ENCODE data around the gene IFT52.

Gene IFT52, protein sequence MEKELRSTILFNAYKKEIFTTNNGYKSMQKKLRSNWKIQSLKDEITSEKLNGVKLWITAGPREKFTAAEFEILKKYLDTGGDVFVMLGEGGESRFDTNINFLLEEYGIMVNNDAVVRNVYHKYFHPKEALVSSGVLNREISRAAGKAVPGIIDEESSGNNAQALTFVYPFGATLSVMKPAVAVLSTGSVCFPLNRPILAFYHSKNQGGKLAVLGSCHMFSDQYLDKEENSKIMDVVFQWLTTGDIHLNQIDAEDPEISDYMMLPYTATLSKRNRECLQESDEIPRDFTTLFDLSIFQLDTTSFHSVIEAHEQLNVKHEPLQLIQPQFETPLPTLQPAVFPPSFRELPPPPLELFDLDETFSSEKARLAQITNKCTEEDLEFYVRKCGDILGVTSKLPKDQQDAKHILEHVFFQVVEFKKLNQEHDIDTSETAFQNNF

GRCh38 chr20:43590392-43591303 is at the start of gene IFT52:
Gene IFT52 (plus strand): TSS chr20:43590937. CDS start chr20:43594699, 3,762 bp downstream.
- DNase-seq = peak; percentile 44 to 95 (median 89)

DNA sequence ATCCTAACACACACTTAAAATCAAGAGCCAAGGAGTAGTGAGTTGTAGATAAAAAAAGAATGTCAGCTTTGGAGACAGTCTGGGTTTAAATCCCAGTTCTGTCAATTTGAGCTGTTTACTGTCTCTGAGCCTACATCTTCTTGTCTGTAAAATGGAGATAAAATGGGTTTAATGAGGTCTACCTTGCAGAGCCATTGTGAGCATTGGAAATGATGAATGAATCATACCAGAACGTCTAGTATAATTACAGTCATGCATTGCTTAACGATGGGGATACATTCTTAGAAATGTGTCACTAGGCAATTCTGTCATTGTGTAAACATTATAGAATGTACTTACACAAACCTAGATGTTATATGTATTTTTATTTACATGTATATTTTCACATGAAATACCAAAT is 49.5 kb upstream of the IFT52 start:
- no peak for DNase-seq

- no peak for DNase-seq
Measured at GRCh38 chr20:43542161-43542560, 48.6 kb upstream of the IFT52 start.

- DNase-seq = no peak
Measured at GRCh38 chr20:43542674-43543073, 48.1 kb upstream of the IFT52 start.

DNA sequence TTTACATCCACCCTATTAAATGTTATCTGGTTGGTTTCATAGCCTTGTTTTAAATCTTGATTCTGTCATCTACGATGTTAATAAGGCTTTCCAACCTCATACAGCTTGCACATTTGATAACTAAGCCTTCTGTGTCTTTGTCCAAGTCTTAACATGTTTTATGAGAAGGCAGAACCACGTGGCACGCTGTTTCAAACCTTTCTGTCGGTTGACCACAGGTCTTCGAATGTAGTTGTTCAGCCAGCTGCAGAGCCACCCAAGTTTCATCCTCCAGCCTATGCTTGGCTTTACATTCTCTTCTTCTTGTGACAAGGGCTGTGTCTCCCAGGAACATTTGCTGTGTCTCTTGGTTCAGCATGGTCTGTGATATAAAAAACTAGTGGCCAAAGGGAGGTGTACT is 47.6 kb upstream of the IFT52 start:
- DNase-seq = no peak

GRCh38 chr20:43544501-43544900 is 46.2 kb upstream of the IFT52 start:
- DNase-seq = no peak

GRCh38 chr20:43545837-43546578 is 44.7 kb upstream of the IFT52 start:
- no peak for DNase-seq

DNA sequence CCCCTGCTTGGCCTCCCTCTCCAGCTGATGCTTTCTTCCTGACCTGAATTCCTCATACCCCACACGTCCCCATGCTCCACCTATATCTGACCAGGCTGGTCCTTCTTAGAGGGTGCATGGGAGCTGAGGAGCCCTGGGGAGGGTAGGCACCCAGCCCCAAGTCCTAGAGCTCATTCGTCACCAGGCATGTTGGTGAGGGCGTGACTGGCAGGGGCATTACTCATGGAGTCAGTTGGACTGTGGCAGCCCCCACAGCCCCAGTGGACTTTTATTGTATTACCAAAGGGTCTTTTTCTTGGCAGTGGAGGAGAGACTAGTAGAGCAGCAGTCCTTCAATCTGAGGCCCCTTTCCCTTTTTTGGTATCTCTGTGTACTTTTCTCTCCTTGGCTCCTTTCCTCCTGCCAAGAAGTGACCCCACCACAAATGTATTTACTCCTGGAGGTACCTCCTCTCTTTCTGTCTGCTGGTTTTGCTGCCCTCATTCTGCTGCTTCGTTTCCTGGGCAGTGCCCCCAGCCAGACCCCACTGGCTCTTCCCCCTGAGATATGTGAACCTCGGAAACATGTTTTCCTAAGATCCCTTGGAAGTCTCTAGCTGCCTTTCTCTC is 42.4 kb upstream of the IFT52 start:
- no peak for DNase-seq

DNA sequence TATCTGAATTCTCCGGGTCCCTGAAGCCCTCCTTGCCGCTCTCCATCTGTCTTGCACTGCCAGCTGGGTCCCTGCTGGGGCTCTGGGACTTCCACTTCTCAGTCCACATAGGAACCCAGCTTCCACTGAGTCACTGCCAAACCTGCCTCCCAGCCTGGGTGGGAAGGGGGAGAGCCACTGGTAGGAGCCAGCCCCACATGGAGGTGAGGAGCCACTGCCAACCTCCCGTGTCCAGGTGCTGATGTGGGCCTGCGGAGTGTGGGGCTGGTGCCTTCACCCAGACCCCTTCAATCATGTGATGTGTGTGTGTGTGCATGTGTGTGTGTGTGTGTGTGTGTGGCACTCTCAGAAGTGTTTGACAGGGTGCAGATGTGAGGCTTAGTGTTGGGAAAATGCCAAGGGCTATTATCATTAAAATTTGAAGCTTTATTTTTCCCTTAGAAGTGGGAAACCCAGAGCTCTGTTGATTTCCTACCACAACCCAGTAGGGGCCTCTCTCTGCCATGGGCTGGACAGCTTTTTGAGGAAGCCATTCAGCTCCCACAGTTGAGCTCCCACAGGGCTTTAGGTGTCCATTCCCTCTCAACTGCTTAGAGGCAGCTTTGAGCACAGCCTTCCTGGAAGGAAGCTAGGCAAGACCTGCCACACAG is 41.2 kb upstream of the IFT52 start:
- no peak for DNase-seq

DNA sequence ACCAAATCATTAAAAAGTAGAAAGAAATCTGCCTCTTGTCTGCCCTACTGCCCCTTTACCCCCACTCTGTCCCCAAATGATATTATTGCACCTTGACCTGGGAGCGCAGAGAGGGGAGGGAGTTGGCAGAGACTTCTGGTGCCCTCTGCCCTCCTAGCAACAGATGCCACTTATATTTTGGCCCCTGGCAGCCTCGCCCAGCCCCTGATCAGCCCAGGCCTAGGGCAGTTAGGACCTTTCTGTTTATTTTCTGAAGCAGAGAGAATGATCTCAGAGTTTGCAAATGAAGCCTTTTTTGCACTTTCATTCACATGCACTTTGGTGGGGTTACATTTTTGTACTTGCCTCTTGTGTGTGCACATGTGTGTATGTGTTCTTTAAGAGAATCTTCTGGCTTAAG is 40.3 kb upstream of the IFT52 start:
- DNase-seq = no peak

- DNase-seq = no peak
Measured at GRCh38 chr20:43554369-43554768, 36.4 kb upstream of the IFT52 start.

GRCh38 chr20:43558412-43559146 is 32.2 kb upstream of the IFT52 start, which contains the start of gene SGK2:
Gene SGK2 (plus strand): TSS chr20:43559027. CDS start chr20:43566496, 7,469 bp downstream.
- DNase-seq = peak in 15 of 58 donors; percentile 4 to 68 (median 15)

- no peak for DNase-seq
Measured at GRCh38 chr20:43559147-43559987, 31.4 kb upstream of the IFT52 start.

DNA sequence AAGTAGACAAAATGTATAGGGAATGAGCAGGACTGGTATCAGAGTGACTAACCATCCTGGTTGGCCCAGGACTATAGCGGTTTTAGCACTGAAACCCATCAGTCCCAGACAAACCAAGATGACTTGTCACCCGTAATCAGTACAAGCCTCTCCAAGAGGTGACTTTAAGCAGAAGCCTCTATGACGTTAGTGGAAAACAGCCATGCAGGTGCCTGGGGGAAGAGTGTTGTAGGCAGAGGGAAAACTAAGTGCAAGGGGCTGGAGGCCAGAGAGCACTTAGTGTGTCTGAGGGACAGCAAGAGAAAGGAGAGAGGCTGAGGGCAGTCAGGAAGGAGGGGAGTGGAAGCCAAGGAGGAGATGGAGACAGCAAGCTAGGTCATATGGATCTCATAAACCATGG is 29.8 kb upstream of the IFT52 start:
- no peak for DNase-seq

DNA sequence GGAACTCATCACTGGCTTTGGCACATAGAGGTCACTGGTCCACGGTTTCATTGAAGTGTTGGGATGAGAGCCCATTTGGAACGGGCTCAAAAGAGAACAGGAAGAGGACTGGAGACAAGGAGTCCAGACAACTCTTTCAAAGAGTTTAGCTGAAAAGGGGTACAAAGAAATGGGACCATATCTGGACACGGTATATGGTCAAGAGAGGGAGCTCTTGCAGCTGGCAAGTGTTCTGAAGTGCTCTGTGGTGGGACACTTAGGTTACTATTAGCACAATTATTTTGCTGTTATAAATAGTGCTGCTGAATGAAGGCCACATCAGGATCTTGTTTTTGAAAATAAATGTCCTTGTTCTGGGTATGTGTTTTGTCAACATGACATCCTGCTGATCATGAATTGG is 27.3 kb upstream of the IFT52 start:
- DNase-seq = no peak

- no peak for DNase-seq
Measured at GRCh38 chr20:43563991-43564390, 26.7 kb upstream of the IFT52 start.

GRCh38 chr20:43564455-43564854 is 26.3 kb upstream of the IFT52 start:
- peak in 1 of 58 donors; percentile 51 for DNase-seq

DNA sequence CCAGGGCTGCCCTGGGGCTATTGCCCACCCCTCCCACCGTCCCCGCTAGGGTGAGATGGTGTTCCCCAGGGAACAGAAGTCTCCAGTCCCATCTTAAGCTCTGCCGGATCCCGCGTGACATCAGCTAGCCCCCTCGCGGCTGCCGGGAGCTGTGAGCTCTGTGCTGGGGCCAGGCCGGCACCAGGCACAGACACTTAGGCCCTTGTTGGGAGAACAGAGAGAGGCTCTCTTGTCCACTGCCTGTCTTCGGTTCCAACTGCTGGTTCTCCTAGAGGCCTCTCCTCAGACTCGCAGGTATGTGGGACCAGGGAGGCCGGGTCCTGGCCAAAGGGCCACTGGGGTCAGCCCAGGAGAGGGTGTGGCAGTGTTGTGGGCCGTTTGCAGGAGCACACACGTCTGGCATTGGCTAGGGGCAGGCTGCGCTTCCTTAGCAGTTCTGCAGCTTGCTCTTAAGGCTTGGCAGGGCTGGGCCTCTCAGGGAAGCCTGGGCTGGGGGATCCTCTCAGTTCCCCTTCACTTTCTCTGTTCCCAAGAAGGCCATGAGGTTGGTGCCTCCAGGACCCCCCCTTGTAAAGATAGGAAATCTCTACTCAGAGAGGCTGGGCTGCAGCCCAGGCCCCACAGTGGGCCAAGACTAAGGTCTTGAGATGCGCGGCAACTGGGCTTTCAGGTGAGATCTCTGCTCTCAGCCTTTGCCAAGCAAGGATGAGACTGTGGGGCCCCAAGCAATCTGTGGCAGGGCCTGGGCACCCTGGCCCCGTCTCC is 25.6 kb upstream of the IFT52 start:
- peak in 51 of 58 donors; percentile 8 to 86 (median 55) for DNase-seq

Measured in anterior cingulate cortex (tissue), 58 donors.